Measurements from ENCODE around the gene PSMC3.

PSMC3 gene

DNA sequence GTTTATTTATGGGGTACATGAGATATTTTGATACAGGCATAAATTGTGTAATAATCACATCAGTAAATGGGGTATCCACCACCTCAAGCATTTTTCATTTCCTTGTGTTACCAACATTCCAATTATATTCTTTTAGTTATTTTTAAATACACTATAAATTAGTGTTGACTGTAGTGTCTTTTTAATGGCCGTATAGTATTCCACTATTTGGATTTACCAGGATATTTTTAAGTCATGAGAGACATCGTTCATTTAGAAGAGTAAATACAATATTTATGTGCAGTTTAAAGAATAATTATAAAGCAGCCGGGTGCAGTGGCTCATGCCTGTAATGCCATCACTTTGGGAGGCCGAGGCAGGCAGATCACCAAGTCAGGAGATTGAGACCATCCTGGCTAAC lies 41.7 kb downstream of the PSMC3 start:
- TF ChIP-seq FOXP2 (optimal IDR thresholded peaks at IDR 0.05; ENCODE audit: borderline replicate concordance, extremely low read depth, extremely low read length, insufficient read depth) (no peak), SIN3A (IDR thresholded peaks at IDR 0.05; ENCODE audit: borderline replicate concordance, insufficient read depth, low read length) (no peak), POLR2AphosphoS5 (IDR thresholded peaks at IDR 0.05; ENCODE audit: low read depth, low read length) (no peak), TAF1 (IDR thresholded peaks at IDR 0.05; ENCODE audit: borderline replicate concordance, insufficient read depth, low read length) (no peak)
- TF ChIP-seq, protein P1, sequence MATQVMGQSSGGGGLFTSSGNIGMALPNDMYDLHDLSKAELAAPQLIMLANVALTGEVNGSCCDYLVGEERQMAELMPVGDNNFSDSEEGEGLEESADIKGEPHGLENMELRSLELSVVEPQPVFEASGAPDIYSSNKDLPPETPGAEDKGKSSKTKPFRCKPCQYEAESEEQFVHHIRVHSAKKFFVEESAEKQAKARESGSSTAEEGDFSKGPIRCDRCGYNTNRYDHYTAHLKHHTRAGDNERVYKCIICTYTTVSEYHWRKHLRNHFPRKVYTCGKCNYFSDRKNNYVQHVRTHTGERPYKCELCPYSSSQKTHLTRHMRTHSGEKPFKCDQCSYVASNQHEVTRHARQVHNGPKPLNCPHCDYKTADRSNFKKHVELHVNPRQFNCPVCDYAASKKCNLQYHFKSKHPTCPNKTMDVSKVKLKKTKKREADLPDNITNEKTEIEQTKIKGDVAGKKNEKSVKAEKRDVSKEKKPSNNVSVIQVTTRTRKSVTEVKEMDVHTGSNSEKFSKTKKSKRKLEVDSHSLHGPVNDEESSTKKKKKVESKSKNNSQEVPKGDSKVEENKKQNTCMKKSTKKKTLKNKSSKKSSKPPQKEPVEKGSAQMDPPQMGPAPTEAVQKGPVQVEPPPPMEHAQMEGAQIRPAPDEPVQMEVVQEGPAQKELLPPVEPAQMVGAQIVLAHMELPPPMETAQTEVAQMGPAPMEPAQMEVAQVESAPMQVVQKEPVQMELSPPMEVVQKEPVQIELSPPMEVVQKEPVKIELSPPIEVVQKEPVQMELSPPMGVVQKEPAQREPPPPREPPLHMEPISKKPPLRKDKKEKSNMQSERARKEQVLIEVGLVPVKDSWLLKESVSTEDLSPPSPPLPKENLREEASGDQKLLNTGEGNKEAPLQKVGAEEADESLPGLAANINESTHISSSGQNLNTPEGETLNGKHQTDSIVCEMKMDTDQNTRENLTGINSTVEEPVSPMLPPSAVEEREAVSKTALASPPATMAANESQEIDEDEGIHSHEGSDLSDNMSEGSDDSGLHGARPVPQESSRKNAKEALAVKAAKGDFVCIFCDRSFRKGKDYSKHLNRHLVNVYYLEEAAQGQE (IDR thresholded peaks at IDR 0.05; ENCODE audit: insufficient read depth in 1 of 2, low read depth in 2 of 2, low read length in 2 of 2): no peak

DNA sequence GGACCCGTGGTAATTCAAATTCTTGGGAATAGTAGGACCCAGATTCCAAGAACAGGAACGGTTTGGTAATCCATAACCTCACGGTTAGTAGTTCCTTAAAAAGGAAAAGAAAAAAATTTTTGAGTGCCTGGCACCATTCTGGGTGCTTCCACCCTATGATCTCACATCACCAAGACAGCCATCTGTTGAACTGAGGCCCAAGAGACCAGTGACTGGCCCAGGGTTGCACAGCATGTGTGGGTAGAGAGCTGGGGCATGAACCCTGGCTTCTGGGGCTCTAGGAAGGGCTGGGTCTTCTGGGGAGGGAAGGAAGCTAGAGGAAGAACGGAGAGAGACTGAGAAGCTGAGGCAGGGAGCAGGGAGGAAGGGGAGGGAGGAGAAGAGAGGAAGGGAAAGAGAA lies 43.2 kb downstream of the PSMC3 start:
- TF ChIP-seq POLR2AphosphoS5 (IDR thresholded peaks at IDR 0.05; ENCODE audit: low read depth, low read length) (no peak), FOXP2 (optimal IDR thresholded peaks at IDR 0.05; ENCODE audit: borderline replicate concordance, extremely low read depth, extremely low read length, insufficient read depth) (no peak), SIN3A (IDR thresholded peaks at IDR 0.05; ENCODE audit: borderline replicate concordance, insufficient read depth, low read length) (no peak), TAF1 (IDR thresholded peaks at IDR 0.05; ENCODE audit: borderline replicate concordance, insufficient read depth, low read length) (no peak)
- TF ChIP-seq, protein P1 (IDR thresholded peaks at IDR 0.05; ENCODE audit: insufficient read depth in 1 of 2, low read depth in 2 of 2, low read length in 2 of 2): no peak

DNA sequence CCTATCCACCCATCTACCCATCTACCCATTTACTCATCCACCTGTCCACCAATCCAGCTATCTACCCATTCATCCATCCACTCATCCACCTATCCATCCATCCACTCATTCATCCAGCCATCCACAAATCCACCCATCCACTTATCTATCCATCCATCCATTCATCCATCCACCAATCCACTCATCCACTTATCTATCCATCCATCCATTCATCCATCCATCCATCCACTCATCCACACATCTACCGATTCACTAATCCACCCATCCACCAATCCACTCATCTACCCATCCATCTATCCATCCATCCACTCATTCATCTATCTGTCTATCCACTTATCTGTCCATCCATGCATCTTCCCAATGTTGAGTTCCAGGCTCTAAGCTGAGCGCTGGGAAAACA lies 46.2 kb downstream of the PSMC3 start:
- TF ChIP-seq TAF1 (IDR thresholded peaks at IDR 0.05; ENCODE audit: borderline replicate concordance, insufficient read depth, low read length): no peak
- no peak for TF ChIP-seq POLR2AphosphoS5 (IDR thresholded peaks at IDR 0.05; ENCODE audit: low read depth, low read length)
- TF ChIP-seq, protein P1 (IDR thresholded peaks at IDR 0.05; ENCODE audit: insufficient read depth in 1 of 2, low read depth in 2 of 2, low read length in 2 of 2): no peak
- no peak for TF ChIP-seq FOXP2 (optimal IDR thresholded peaks at IDR 0.05; ENCODE audit: borderline replicate concordance, extremely low read depth, extremely low read length, insufficient read depth)
- TF ChIP-seq SIN3A (IDR thresholded peaks at IDR 0.05; ENCODE audit: borderline replicate concordance, insufficient read depth, low read length): no peak

DNA sequence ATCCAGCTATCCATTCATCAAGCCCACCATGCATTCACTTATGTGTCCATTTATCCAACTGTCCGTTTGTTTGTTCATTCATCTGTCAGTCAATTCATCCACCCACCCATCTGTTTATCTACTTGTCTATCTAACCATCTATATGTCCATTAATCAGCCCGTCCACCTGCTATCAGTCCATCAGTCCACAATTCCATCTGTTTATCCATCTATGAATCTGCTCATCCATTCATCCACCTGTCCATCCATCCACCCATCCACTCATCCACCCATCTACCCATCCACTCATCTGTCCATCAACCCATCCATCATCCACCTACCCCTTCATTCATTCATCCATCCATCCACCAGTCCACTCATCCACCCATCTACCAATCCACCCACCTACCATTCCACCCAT lies 46.9 kb downstream of the PSMC3 start:
- TF ChIP-seq FOXP2 (optimal IDR thresholded peaks at IDR 0.05; ENCODE audit: borderline replicate concordance, extremely low read depth, extremely low read length, insufficient read depth) (no peak), TAF1 (IDR thresholded peaks at IDR 0.05; ENCODE audit: borderline replicate concordance, insufficient read depth, low read length) (no peak), POLR2AphosphoS5 (IDR thresholded peaks at IDR 0.05; ENCODE audit: low read depth, low read length) (no peak), SIN3A (IDR thresholded peaks at IDR 0.05; ENCODE audit: borderline replicate concordance, insufficient read depth, low read length) (no peak)
- TF ChIP-seq, protein P1 (IDR thresholded peaks at IDR 0.05; ENCODE audit: insufficient read depth in 1 of 2, low read depth in 2 of 2, low read length in 2 of 2): no peak

DNA sequence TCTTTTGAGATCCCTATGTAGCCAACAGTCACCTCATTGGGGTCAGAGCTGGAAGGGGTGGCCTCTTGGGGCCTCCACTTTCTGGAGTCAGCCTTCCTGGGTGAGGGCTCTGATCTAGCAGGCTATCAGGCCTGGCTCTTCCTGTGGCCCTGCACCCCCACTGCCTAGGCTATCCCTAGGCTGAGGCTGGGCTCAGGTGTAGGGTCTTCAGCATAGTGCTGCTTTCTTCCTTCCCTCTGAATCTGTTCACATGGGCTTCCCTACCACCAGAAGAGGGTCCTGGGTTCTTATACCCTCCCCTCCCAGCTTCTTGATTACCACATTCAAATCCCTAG lies 47.4 kb downstream of the PSMC3 start:
- TF ChIP-seq POLR2AphosphoS5 (IDR thresholded peaks at IDR 0.05; ENCODE audit: low read depth, low read length) (no peak), SIN3A (IDR thresholded peaks at IDR 0.05; ENCODE audit: borderline replicate concordance, insufficient read depth, low read length) (no peak), FOXP2 (optimal IDR thresholded peaks at IDR 0.05; ENCODE audit: borderline replicate concordance, extremely low read depth, extremely low read length, insufficient read depth) (no peak), TAF1 (IDR thresholded peaks at IDR 0.05; ENCODE audit: borderline replicate concordance, insufficient read depth, low read length) (no peak)
- TF ChIP-seq, protein P1 (IDR thresholded peaks at IDR 0.05; ENCODE audit: insufficient read depth in 1 of 2, low read depth in 2 of 2, low read length in 2 of 2): no peak
